Ishikawa (cell line): ENCODE measurements around the gene HAP1.

ENCODE experiments used
- CREB1 ChIP-seq: IDR thresholded peaks from 2 replicates; pipeline ENCODE4 v1.6.1; 2012; ENCODE audit warnings: low read depth
- EGR1 ChIP-seq: IDR thresholded peaks from 2 replicates; pipeline ENCODE4 v1.6.1; 2012
- EP300 ChIP-seq: IDR thresholded peaks from 2 replicates; pipeline ENCODE4 v1.6.1; 2012; ENCODE audit warnings: borderline replicate concordance

- TF ChIP-seq EGR1 (no peak), EP300 (no peak), CREB1 (no peak)
Observed at GRCh38 chr17:41718287-41718645, 16.2 kb downstream of the HAP1 start.
